Dermis blood vessel endothelial cell (primary cell): ENCODE results near the gene MAP4K1. TPM values are rescaled to one million over a fixed set of nuclear protein-coding genes. Genes with fewer than 3 reads are reported as not detected.
"Not testable (repeated sequence)": the region's sequence is repeated elsewhere in the genome, so short reads cannot be mapped to it uniquely, and the experiment has no call there.

Experiments used
- DNase-seq: peaks from one replicate; pipeline ENCODE4 v3.0.0; 2010
- total RNA-seq: library from RNA; depleted of rRNA; stranded (reverse); fragments of >200 nt; gene quantifications from 2 replicates; pipeline ENCODE4 v1.2.3, GENCODE V29; 2014

Gene MAP4K1
- total RNA-seq, 1 donor from 2014 or later, result not detected

- DNase-seq, result no peak
Measured at GRCh38 chr19:38619361-38620174, 1.8 kb upstream of the MAP4K1 start.

- DNase-seq, result peak; percentile 99
Measured at GRCh38 chr19:38618590-38619360, 1.0 kb upstream of the MAP4K1 start, which contains the start of gene EIF3K. Gene EIF3K, plus strand, starts transcription at chr19:38619188. Its CDS starts 81 bp downstream, at chr19:38619269.

GRCh38 chr19:38617283-38617763, 430 bp downstream of the MAP4K1 start:
- no peak for DNase-seq

GRCh38 chr19:38616265-38616664, 1.5 kb downstream of the MAP4K1 start:
- no peak for DNase-seq

- DNase-seq, result no peak
Measured at GRCh38 chr19:38615007-38615581, 2.7 kb downstream of the MAP4K1 start.

- no peak for DNase-seq
Measured at GRCh38 chr19:38614289-38614688, 3.5 kb downstream of the MAP4K1 start.

GRCh38 chr19:38606131-38606530, 11.6 kb downstream of the MAP4K1 start:
- DNase-seq, result no peak

GRCh38 chr19:38602856-38603255, 14.9 kb downstream of the MAP4K1 start:
- not testable (repeated sequence) for DNase-seq

GRCh38 chr19:38599722-38600121, 18.0 kb downstream of the MAP4K1 start:
- DNase-seq, result no peak

- no peak for DNase-seq
Measured at GRCh38 chr19:38597075-38597474, 20.7 kb downstream of the MAP4K1 start.

GRCh38 chr19:38596057-38596981, 21.4 kb downstream of the MAP4K1 start:
- peak; percentile 20 for DNase-seq

GRCh38 chr19:38592940-38593339, 24.8 kb downstream of the MAP4K1 start:
- no peak for DNase-seq

- no peak for DNase-seq
Measured at GRCh38 chr19:38588041-38588440, 29.7 kb downstream of the MAP4K1 start.

GRCh38 chr19:38587562-38587961, 30.2 kb downstream of the MAP4K1 start:
- no peak for DNase-seq

- DNase-seq, result no peak
Measured at GRCh38 chr19:38583985-38584305, 33.8 kb downstream of the MAP4K1 start.

- DNase-seq, result no peak
Measured at GRCh38 chr19:38583219-38583984, 34.4 kb downstream of the MAP4K1 start.

GRCh38 chr19:38580080-38580479, 37.7 kb downstream of the MAP4K1 start:
- no peak for DNase-seq

- not testable (repeated sequence) for DNase-seq
Measured at GRCh38 chr19:38579304-38579703, 38.4 kb downstream of the MAP4K1 start.

GRCh38 chr19:38577826-38578225, 39.9 kb downstream of the MAP4K1 start:
- DNase-seq, result no peak

GRCh38 chr19:38571682-38572081, 46.1 kb downstream of the MAP4K1 start:
- DNase-seq, result no peak

GRCh38 chr19:38569368-38569983, 48.3 kb downstream of the MAP4K1 start:
- no peak for DNase-seq
